Measurements from ENCODE around the gene MAP3K12. TPM values are rescaled to one million over a fixed set of nuclear protein-coding genes. Genes with fewer than 3 reads are reported as not detected.

The MAP3K12 gene
- total and polyA plus RNA-seq, 2 of the 13 experiments (the other 11 are each of a cell fraction or from before 2014, with no cell fraction given): 0.20 to 1.1 TPM

GRCh38 chr12:53500776-53501614 is 1.7 kb upstream of the MAP3K12 start, which contains the start of gene TARBP2 (continued):
- TF ChIP-seq ZNF687 (CRISPR knock-in tag; IDR thresholded peaks at IDR 0.05) (peak; percentile 100), ATAD3A (CRISPR knock-in tag; IDR thresholded peaks at IDR 0.05) (no peak), SATB2 (CRISPR knock-in tag; IDR thresholded peaks at IDR 0.05) (peak; percentile 82; the same call in 1 of the 2 replicates), MIER3 (CRISPR knock-in tag; IDR thresholded peaks at IDR 0.05; ENCODE audit: borderline replicate concordance) (peak; percentile 27; the same call in 1 of the 2 replicates), NR0B2 (CRISPR knock-in tag; IDR thresholded peaks at IDR 0.05) (no peak), THAP7 (CRISPR knock-in tag; IDR thresholded peaks at IDR 0.05) (no peak), ELK4 (CRISPR knock-in tag; IDR thresholded peaks at IDR 0.05; ENCODE audit: borderline replicate concordance) (peak; percentile 92; the same call in 1 of the 2 replicates), DR1 (CRISPR knock-in tag; IDR thresholded peaks at IDR 0.05) (peak; percentile 82), WIZ (CRISPR knock-in tag; IDR thresholded peaks at IDR 0.05) (no peak), ZNF609 (CRISPR knock-in tag; IDR thresholded peaks at IDR 0.05; ENCODE audit: borderline replicate concordance) (no peak), ZNF367 (CRISPR knock-in tag; IDR thresholded peaks at IDR 0.05; ENCODE audit: borderline replicate concordance) (no peak), TCF12 (IDR thresholded peaks at IDR 0.05) (no peak), TCF12 (CRISPR knock-in tag; IDR thresholded peaks at IDR 0.05) (0 out of 2 replicates have a peak, but pooled peaks have one; percentile 28), ZNF30 (CRISPR knock-in tag; IDR thresholded peaks at IDR 0.05) (peak; percentile 81; the same call in 1 of the 2 replicates), PCBP2 (optimal IDR thresholded peaks at IDR 0.05; ENCODE audit: low read depth, low read length, poor library complexity, severe bottlenecking) (no peak)

Data from HepG2 (cell line).